Neural cell (in vitro differentiated cells): ENCODE results near the gene CD84. TPM values are rescaled to one million over a fixed set of nuclear protein-coding genes. Genes with fewer than 3 reads are reported as not detected.

Experiments
- H2AFZ ChIP-seq: fragments of 200-600, 300-800 bp; sonication (generic), shearing (Covaris generic); 2 replicates; pipeline ENCODE4 v1.6.0; 2014; ENCODE audit warnings: low read depth, mild to moderate bottlenecking, antibody characterized with exemption, low read length, moderate library complexity
- H3F3A ChIP-seq: fragments of 200-600 bp; shearing (Covaris generic); 2 replicates; pipeline ENCODE4 v1.6.1; 2016; ENCODE audit warnings: mild to moderate bottlenecking, moderate library complexity, mixed read lengths, antibody characterized with exemption, low read length; ENCODE audit not compliant: insufficient read depth, poor library complexity, severe bottlenecking
- H3K27ac ChIP-seq: fragments of 200-600, 300-800 bp; sonication (generic), shearing (Covaris generic); 2 replicates; pipeline ENCODE4 v1.5.1; 2014; ENCODE audit warnings: mild to moderate bottlenecking, low read length, moderate library complexity
- H3K27me3 ChIP-seq: fragments of 300-800, 200-600 bp; sonication (generic), shearing (Covaris generic); 2 replicates; pipeline ENCODE4 v1.6.0; 2014; ENCODE audit warnings: mild to moderate bottlenecking, low read depth, low read length, moderate library complexity; ENCODE audit not compliant: insufficient read depth
- H3K36me3 ChIP-seq: fragments of 300-800, 200-600 bp; sonication (generic), shearing (Covaris generic); 2 replicates; pipeline ENCODE4 v1.5.1; 2014; ENCODE audit warnings: mild to moderate bottlenecking, antibody characterized with exemption, low read length, moderate library complexity; ENCODE audit not compliant: insufficient read depth
- H3K4me2 ChIP-seq: fragments of 300-800, 200-600 bp; sonication (generic), shearing (Covaris generic); 2 replicates; pipeline ENCODE4 v1.6.0; 2014; ENCODE audit warnings: mild to moderate bottlenecking, low read length
- H3K4me3 ChIP-seq: fragments of 300-800, 200-600 bp; sonication (generic), shearing (Covaris generic); 2 replicates; pipeline ENCODE4 v1.5.1; 2014; ENCODE audit warnings: mild to moderate bottlenecking, low read length, moderate library complexity
- H3K79me2 ChIP-seq: fragments of 200-600 bp; shearing (Covaris generic); replicated peaks from 2 replicates; pipeline ENCODE4 v1.6.0; 2014; ENCODE audit warnings: mild to moderate bottlenecking, low read length, moderate library complexity; ENCODE audit not compliant: insufficient read depth
- H3K9ac ChIP-seq: fragments of 300-800, 200-600 bp; sonication (generic), shearing (Covaris generic); 2 replicates; pipeline ENCODE4 v1.6.1; 2016; ENCODE audit warnings: mild to moderate bottlenecking, low read length, mixed read lengths
- H3K9me2 ChIP-seq: fragments of 200-600 bp; shearing (Covaris generic); 2 replicates; pipeline ENCODE4 v1.6.1; 2016; ENCODE audit warnings: mild to moderate bottlenecking, low read length, mixed read lengths; ENCODE audit not compliant: insufficient read depth
- H3K9me3 ChIP-seq: fragments of 200-600, 300-800 bp; sonication (generic), shearing (Covaris generic); 2 replicates; pipeline ENCODE4 v1.6.1; 2016; ENCODE audit warnings: mild to moderate bottlenecking, mixed run types, low read length, moderate library complexity, mixed read lengths
- H4K20me1 ChIP-seq: fragments of 200-600 bp; shearing (Covaris generic); 2 replicates; pipeline ENCODE4 v1.6.1; 2016; ENCODE audit warnings: mild to moderate bottlenecking, mixed run types; ENCODE audit not compliant: insufficient read depth
- EP300 ChIP-seq: fragments of 450-650 bp; conservative IDR thresholded peaks from 2 replicates; pipeline ENCODE4 v1.6.1; 2014; ENCODE audit warnings: antibody characterized with exemption, mild to moderate bottlenecking, moderate library complexity; ENCODE audit not compliant: poor library complexity, severe bottlenecking
- EZH2 ChIP-seq: fragments of 200-600, 300-800 bp; shearing (Covaris generic), sonication (generic); IDR thresholded peaks from 2 replicates; pipeline ENCODE4 v1.6.1; 2014; ENCODE audit warnings: antibody characterized with exemption, low read length, borderline replicate concordance, mild to moderate bottlenecking; ENCODE audit not compliant: insufficient read depth, poor library complexity, severe bottlenecking
- MXI1 ChIP-seq: fragments of 450-650 bp; conservative IDR thresholded peaks from 2 replicates; pipeline ENCODE4 v1.6.1; 2014; ENCODE audit warnings: antibody characterized with exemption, mild to moderate bottlenecking; ENCODE audit not compliant: poor library complexity, severe bottlenecking
- POLR2AphosphoS5 ChIP-seq: IDR thresholded peaks from 2 replicates; pipeline ENCODE4 v1.6.1; 2012
- RAD21 ChIP-seq: fragments of 450-650 bp; conservative IDR thresholded peaks from 2 replicates; pipeline ENCODE4 v1.6.1; 2014; ENCODE audit warnings: antibody characterized with exemption, mild to moderate bottlenecking, moderate library complexity
- SMC3 ChIP-seq: fragments of 450-650 bp; conservative IDR thresholded peaks from 2 replicates; pipeline ENCODE4 v1.6.1; 2014; ENCODE audit warnings: antibody characterized with exemption, mild to moderate bottlenecking, moderate library complexity; ENCODE audit not compliant: poor library complexity
- TAF1 ChIP-seq: IDR thresholded peaks from 2 replicates; pipeline ENCODE4 v1.6.1; 2012; ENCODE audit warnings: low read depth
- polyA plus RNA-seq: library from polyadenylated mRNA; depleted of rRNA; stranded (reverse); fragments of >200 nt; gene quantifications from 2 replicates; pipeline ENCODE4 v1.2.3, GENCODE V29; 2014
- TF ChIP-seq, protein P1 (sequence below): fragments of 450-650 bp; IDR thresholded peaks from 2 replicates; pipeline ENCODE4 v1.5.1; 2014; ENCODE audit warnings: antibody characterized with exemption, mild to moderate bottlenecking, moderate library complexity; ENCODE audit not compliant: poor library complexity, severe bottlenecking
- TF ChIP-seq, protein P2 (sequence below): IDR thresholded peaks from 2 replicates; pipeline ENCODE4 v1.6.1; 2012; ENCODE audit warnings: borderline replicate concordance

The CD84 gene
- polyA plus RNA-seq, 1 donor from 2014 or later, result not detected

- H3K79me2 ChIP-seq, result no peaks in the 10 kb centered on the region
- TF ChIP-seq SMC3 (no peak), MXI1 (no peak), EZH2 (no peak), RAD21 (no peak)
- TF ChIP-seq, protein P1, sequence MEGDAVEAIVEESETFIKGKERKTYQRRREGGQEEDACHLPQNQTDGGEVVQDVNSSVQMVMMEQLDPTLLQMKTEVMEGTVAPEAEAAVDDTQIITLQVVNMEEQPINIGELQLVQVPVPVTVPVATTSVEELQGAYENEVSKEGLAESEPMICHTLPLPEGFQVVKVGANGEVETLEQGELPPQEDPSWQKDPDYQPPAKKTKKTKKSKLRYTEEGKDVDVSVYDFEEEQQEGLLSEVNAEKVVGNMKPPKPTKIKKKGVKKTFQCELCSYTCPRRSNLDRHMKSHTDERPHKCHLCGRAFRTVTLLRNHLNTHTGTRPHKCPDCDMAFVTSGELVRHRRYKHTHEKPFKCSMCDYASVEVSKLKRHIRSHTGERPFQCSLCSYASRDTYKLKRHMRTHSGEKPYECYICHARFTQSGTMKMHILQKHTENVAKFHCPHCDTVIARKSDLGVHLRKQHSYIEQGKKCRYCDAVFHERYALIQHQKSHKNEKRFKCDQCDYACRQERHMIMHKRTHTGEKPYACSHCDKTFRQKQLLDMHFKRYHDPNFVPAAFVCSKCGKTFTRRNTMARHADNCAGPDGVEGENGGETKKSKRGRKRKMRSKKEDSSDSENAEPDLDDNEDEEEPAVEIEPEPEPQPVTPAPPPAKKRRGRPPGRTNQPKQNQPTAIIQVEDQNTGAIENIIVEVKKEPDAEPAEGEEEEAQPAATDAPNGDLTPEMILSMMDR, result no peak
- no peaks in the 10 kb centered on the region for H4K20me1 ChIP-seq
- H3F3A ChIP-seq, result no peaks in the 10 kb centered on the region
- H3K9me3 ChIP-seq, result no peaks in the 10 kb centered on the region
- H3K4me3 ChIP-seq, result no peak overlapping the region
- no peak overlapping the region for H3K27ac ChIP-seq
- H3K9me2 ChIP-seq, result no peaks in the 10 kb centered on the region
- no peaks in the 10 kb centered on the region for H3K27me3 ChIP-seq
- H2AFZ ChIP-seq, result no peak overlapping the region
- no peaks in the 10 kb centered on the region for H3K36me3 ChIP-seq
- no peak overlapping the region for H3K4me2 ChIP-seq
- no peak overlapping the region for H3K9ac ChIP-seq
These were observed 47.4 kb upstream of the CD84 start for GRCh38 chr1:160626509-160627342.

DNA sequence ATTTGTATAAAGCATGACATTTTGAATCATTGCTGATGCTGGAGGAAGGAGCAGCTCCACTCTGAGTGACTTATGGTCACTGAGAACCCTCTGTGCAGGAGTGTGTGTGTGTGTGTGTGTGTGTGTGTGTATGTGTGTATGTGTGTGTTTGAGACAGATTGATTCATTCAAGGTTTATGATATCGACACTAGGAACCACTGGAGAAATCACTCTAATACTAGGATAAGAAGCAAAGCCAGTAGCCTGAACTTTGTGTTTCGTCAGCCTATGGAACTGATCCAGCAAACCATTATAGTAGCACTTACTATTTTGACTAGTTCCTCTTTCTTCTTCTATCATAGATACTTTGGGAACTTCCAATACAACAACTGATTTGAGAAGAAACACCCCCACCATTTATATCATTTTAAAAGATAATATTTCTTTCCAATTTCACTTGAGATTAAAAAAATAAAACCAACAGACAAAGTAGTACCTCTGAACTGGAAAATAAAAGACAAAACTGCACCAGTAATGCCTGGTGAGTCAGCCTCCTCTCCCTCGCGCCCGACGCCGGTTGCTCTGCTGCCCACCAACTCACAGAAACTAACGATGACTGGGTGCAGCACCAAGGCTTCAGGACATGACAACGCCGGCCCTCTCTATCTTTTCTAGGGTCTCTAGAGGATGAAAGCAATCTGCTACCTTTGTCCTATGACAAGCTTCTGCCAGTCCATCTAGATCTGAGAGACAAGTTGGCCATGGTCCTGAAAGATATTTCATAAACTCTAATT, 46.6 kb upstream of the CD84 start:
- Histone ChIP-seq H3K27me3 (no peaks in the 10 kb centered on the region), H3K36me3 (no peaks in the 10 kb centered on the region), H3K9ac (no peak overlapping the region), H3K27ac (no peak overlapping the region), H3K4me2 (no peak overlapping the region), H4K20me1 (no peaks in the 10 kb centered on the region), H3K9me2 (no peaks in the 10 kb centered on the region), H3K9me3 (no peaks in the 10 kb centered on the region), H3K4me3 (no peak overlapping the region), H2AFZ (no peak overlapping the region), H3F3A (no peaks in the 10 kb centered on the region), H3K79me2 (no peaks in the 10 kb centered on the region)
- TF ChIP-seq, protein P2, sequence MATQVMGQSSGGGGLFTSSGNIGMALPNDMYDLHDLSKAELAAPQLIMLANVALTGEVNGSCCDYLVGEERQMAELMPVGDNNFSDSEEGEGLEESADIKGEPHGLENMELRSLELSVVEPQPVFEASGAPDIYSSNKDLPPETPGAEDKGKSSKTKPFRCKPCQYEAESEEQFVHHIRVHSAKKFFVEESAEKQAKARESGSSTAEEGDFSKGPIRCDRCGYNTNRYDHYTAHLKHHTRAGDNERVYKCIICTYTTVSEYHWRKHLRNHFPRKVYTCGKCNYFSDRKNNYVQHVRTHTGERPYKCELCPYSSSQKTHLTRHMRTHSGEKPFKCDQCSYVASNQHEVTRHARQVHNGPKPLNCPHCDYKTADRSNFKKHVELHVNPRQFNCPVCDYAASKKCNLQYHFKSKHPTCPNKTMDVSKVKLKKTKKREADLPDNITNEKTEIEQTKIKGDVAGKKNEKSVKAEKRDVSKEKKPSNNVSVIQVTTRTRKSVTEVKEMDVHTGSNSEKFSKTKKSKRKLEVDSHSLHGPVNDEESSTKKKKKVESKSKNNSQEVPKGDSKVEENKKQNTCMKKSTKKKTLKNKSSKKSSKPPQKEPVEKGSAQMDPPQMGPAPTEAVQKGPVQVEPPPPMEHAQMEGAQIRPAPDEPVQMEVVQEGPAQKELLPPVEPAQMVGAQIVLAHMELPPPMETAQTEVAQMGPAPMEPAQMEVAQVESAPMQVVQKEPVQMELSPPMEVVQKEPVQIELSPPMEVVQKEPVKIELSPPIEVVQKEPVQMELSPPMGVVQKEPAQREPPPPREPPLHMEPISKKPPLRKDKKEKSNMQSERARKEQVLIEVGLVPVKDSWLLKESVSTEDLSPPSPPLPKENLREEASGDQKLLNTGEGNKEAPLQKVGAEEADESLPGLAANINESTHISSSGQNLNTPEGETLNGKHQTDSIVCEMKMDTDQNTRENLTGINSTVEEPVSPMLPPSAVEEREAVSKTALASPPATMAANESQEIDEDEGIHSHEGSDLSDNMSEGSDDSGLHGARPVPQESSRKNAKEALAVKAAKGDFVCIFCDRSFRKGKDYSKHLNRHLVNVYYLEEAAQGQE, result no peak
- TF ChIP-seq, protein P1, result no peak
- TF ChIP-seq POLR2AphosphoS5 (no peak), SMC3 (no peak), MXI1 (no peak), EZH2 (no peak), EP300 (no peak), TAF1 (no peak), RAD21 (no peak)
